ENCODE data around the gene ZNF318. TPM values are rescaled to one million over a fixed set of nuclear protein-coding genes. Genes with fewer than 3 reads are reported as not detected.

ZNF318 gene
- total and polyA plus RNA-seq, 2 donors (not counting 1 experiment from before 2014, with no cell fraction given), result 79.7 to 91.8 TPM

DNA sequence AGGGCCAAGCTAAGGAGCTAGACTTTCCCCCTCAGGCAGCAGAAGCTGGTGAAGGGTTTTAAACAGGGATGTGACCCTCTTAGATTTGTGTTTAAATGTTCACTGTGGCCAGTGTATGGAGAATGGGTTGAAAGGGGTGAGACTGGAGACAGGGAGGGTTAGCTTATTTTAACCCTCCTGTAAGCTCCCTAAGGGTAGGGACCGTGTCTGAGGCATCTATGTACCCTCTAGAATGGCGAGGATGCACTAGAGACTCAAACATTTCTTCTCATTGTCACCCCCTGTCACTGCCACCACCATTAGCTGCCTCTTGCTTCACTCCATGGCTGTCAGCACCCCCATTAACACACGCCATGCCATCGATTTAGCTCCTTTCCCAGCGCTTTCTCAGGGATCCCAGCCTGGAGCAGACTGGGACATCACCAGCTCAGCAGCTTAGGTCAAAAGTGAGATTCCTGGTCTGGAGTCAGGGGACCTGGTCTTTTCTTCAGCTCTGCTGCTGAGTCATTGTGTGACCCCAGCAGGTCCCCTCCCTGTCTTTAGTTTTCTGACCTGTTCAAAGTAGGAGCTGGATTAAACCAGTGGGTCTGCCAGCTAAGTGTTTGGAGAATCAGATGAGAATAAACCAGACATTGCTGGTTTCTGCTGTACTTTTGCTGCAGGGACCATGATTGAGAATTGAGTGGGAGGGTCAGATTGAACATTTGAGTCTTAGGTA lies 72.5 kb downstream of the ZNF318 start:
- Mint-ChIP-seq H3K4me1 (peaks cover 4% of the 10 kb centered on the region), H3K27ac (no peak overlapping the region), H3K27me3 (peaks cover 14% of the 10 kb centered on the region), H3K4me3 (no peak overlapping the region), H3K9me3 (ENCODE audit: insufficient read depth) (no peaks in the 10 kb centered on the region)
- Histone ChIP-seq H2AFZ (ENCODE audit: insufficient read depth, low read depth, low read length, poor library complexity, severe bottlenecking) (no peak overlapping the region), H3K4me3 (ENCODE audit: control extremely low read depth in 1 of 5, extremely low read depth in 1 of 5, insufficient read depth in 1 of 5, low read depth in 2 of 5, low read length in 4 of 5) (no peak overlapping the region), H3K9ac (ENCODE audit: low read length) (no peak overlapping the region), H4K20me1 (ENCODE audit: control insufficient read depth, insufficient read depth, low read length, poor library complexity, severe bottlenecking) (no peaks in the 10 kb centered on the region), H3K27ac (ENCODE audit: low read length in 2 of 2) (no peak overlapping the region), H3K4me2 (replicated peaks; ENCODE audit: low read depth, low read length, poor library complexity, severe bottlenecking) (no peak overlapping the region), H3K9me3 (ENCODE audit: control extremely low read depth in 1 of 3, control insufficient read depth in 2 of 3, insufficient read depth in 1 of 3, low read length in 2 of 3) (no peaks in the 10 kb centered on the region), H3K79me2 (ENCODE audit: control insufficient read depth, insufficient read depth, low read length) (no peaks in the 10 kb centered on the region), H3K36me3 (replicated peaks in 1 of 2; ENCODE audit: control extremely low read depth in 1 of 2, control insufficient read depth in 1 of 2, extremely low read depth in 1 of 2, insufficient read depth in 2 of 2, low read length in 1 of 2) (no peaks in the 10 kb centered on the region), H3K27me3 (replicated peaks in 1 of 4; ENCODE audit: control extremely low read depth in 1 of 4, control insufficient read depth in 3 of 4, insufficient read depth in 4 of 4, low read length in 3 of 4) (peaks cover 0 to 19% (median 1%) of the 10 kb centered on the region in 4 experiments), H3K4me1 (ENCODE audit: control insufficient read depth in 2 of 2, insufficient read depth in 2 of 2, low read length in 2 of 2) (no peaks in the 10 kb centered on the region)
- ChIA-PET CTCF (interaction anchor here (1.2 to 3.6 kb wide), 4 partner anchors 11 to 53 kb away, joined by 4 to 19 read pairs (median 5); partner anchors contain the start of gene CRIP3), POLR2A (interaction anchor here (0.6 kb wide), 1 partner anchor 21 kb away, joined by 4 read pairs; no protein-coding TSS in a partner anchor)
- TF ChIP-seq, protein P1, sequence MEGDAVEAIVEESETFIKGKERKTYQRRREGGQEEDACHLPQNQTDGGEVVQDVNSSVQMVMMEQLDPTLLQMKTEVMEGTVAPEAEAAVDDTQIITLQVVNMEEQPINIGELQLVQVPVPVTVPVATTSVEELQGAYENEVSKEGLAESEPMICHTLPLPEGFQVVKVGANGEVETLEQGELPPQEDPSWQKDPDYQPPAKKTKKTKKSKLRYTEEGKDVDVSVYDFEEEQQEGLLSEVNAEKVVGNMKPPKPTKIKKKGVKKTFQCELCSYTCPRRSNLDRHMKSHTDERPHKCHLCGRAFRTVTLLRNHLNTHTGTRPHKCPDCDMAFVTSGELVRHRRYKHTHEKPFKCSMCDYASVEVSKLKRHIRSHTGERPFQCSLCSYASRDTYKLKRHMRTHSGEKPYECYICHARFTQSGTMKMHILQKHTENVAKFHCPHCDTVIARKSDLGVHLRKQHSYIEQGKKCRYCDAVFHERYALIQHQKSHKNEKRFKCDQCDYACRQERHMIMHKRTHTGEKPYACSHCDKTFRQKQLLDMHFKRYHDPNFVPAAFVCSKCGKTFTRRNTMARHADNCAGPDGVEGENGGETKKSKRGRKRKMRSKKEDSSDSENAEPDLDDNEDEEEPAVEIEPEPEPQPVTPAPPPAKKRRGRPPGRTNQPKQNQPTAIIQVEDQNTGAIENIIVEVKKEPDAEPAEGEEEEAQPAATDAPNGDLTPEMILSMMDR (IDR thresholded peaks at IDR 0.05), result no peak
- TF ChIP-seq EZH2 (IDR thresholded peaks at IDR 0.05; ENCODE audit: borderline replicate concordance, insufficient read depth, low read depth, low read length, poor library complexity, severe bottlenecking), result no peak
- WGBS (ENCODE audit: insufficient coverage), result 91% methylated on average over 4 of the region's 5 CpGs
- DNase-seq, result no peak
- ATAC-seq (ENCODE audit: low read depth), result no peak
- intact Hi-C loops (cut with micrococcal nuclease), result no loop called here

GRCh38 chr6:43295456-43295855 lies 74.0 kb downstream of the ZNF318 start:
- ATAC-seq (ENCODE audit: low read depth), result no peak
- Histone ChIP-seq H3K4me1 (ENCODE audit: control insufficient read depth in 2 of 2, insufficient read depth in 2 of 2, low read length in 2 of 2) (no peaks in the 10 kb centered on the region), H3K4me2 (replicated peaks; ENCODE audit: low read depth, low read length, poor library complexity, severe bottlenecking) (no peak overlapping the region), H4K20me1 (ENCODE audit: control insufficient read depth, insufficient read depth, low read length, poor library complexity, severe bottlenecking) (no peaks in the 10 kb centered on the region), H3K27me3 (replicated peaks in 1 of 4; ENCODE audit: control extremely low read depth in 1 of 4, control insufficient read depth in 3 of 4, insufficient read depth in 4 of 4, low read length in 3 of 4) (peaks cover 0 to 19% (median 1%) of the 10 kb centered on the region in 4 experiments), H3K9me3 (ENCODE audit: control extremely low read depth in 1 of 3, control insufficient read depth in 2 of 3, insufficient read depth in 1 of 3, low read length in 2 of 3) (no peaks in the 10 kb centered on the region), H2AFZ (ENCODE audit: insufficient read depth, low read depth, low read length, poor library complexity, severe bottlenecking) (no peak overlapping the region), H3K79me2 (ENCODE audit: control insufficient read depth, insufficient read depth, low read length) (no peaks in the 10 kb centered on the region), H3K36me3 (replicated peaks in 1 of 2; ENCODE audit: control extremely low read depth in 1 of 2, control insufficient read depth in 1 of 2, extremely low read depth in 1 of 2, insufficient read depth in 2 of 2, low read length in 1 of 2) (no peaks in the 10 kb centered on the region), H3K9ac (ENCODE audit: low read length) (no peak overlapping the region), H3K27ac (ENCODE audit: low read length in 2 of 2) (no peak overlapping the region), H3K4me3 (ENCODE audit: control extremely low read depth in 1 of 5, extremely low read depth in 1 of 5, insufficient read depth in 1 of 5, low read depth in 2 of 5, low read length in 4 of 5) (no peak overlapping the region)
- CTCF ChIA-PET, result interaction anchor here (0.6 to 1.6 kb wide), 2 partner anchors 54 to 65 kb away, joined by 3 to 6 read pairs; no protein-coding TSS in a partner anchor
- H3K4me1 Mint-ChIP-seq, result peaks cover 4% of the 10 kb centered on the region
- DNase-seq, result no peak
- peaks cover 14% of the 10 kb centered on the region for H3K27me3 Mint-ChIP-seq
- TF ChIP-seq EZH2 (IDR thresholded peaks at IDR 0.05; ENCODE audit: borderline replicate concordance, insufficient read depth, low read depth, low read length, poor library complexity, severe bottlenecking), result no peak
- TF ChIP-seq, protein P1 (IDR thresholded peaks at IDR 0.05), result no peak
- no peak overlapping the region for H3K27ac Mint-ChIP-seq
- intact Hi-C loops (cut with micrococcal nuclease), result no loop called here
- no peak overlapping the region for H3K4me3 Mint-ChIP-seq
- H3K9me3 Mint-ChIP-seq (ENCODE audit: insufficient read depth), result no peaks in the 10 kb centered on the region
- POLR2A ChIA-PET, result no interaction called here
- WGBS (ENCODE audit: insufficient coverage), result 83% methylated on average over 1 of the region's 3 CpGs

Data from B cell (primary cell).